ENCODE measurements around the gene TEAD1. TPM values are rescaled to one million over a fixed set of nuclear protein-coding genes. Genes with fewer than 3 reads are reported as not detected.

The TEAD1 gene
- total RNA-seq, 1 experiment from 2014 or later = 106 TPM

- H3K27ac ChIP-seq = no peak overlapping the region
- no peak overlapping the region for H3K4me2 ChIP-seq
- POLR2A ChIA-PET (ENCODE audit: unreplicated experiment) = interaction anchor here (0.6 kb wide), 1 partner anchor 200 kb away, joined by 4 read pairs; no protein-coding TSS in a partner anchor
- TF ChIP-seq CTCF (conservative IDR thresholded peaks at IDR 0.05) = no peak
- H3K36me3 ChIP-seq (ENCODE audit: low read depth) = no peaks in the 10 kb centered on the region
- no peaks in the 10 kb centered on the region for H3K9me2 ChIP-seq (ENCODE audit: insufficient read depth)
- no TSS peak for BruUV-seq (replicated peaks)
- no peaks in the 10 kb centered on the region for H4K20me1 ChIP-seq (ENCODE audit: insufficient read depth)
- H3K27me3 ChIP-seq (ENCODE audit: insufficient read depth, low read depth) = no peaks in the 10 kb centered on the region
- no peak overlapping the region for H2AFZ ChIP-seq
- no peaks in the 10 kb centered on the region for H3K9me3 ChIP-seq (ENCODE audit: insufficient read depth, low read depth)
- H3F3A ChIP-seq (ENCODE audit: insufficient read depth, low read depth) = no peaks in the 10 kb centered on the region
- intact Hi-C loops (cut with micrococcal nuclease; ENCODE audit: unreplicated experiment) = no loop called here
- no peak overlapping the region for H3K4me3 ChIP-seq
- no peaks in the 10 kb centered on the region for H3K4me1 ChIP-seq (replicated peaks; ENCODE audit: insufficient read depth)
- no peak for DNase-seq
- CTCF ChIA-PET = no interaction called here
- H3K79me2 ChIP-seq (ENCODE audit: low read depth) = no peaks in the 10 kb centered on the region
Observed at GRCh38 chr11:12880327-12880726, 206.1 kb downstream of the TEAD1 start.

- Histone ChIP-seq H3K27ac (no peak overlapping the region), H3K79me2 (ENCODE audit: low read depth) (no peaks in the 10 kb centered on the region), H3K4me2 (no peak overlapping the region), H3K9me3 (ENCODE audit: insufficient read depth, low read depth) (no peaks in the 10 kb centered on the region), H3K4me3 (no peak overlapping the region), H3K9me2 (ENCODE audit: insufficient read depth) (no peaks in the 10 kb centered on the region), H2AFZ (no peak overlapping the region), H3K36me3 (ENCODE audit: low read depth) (no peaks in the 10 kb centered on the region), H3K27me3 (ENCODE audit: insufficient read depth, low read depth) (no peaks in the 10 kb centered on the region), H3K4me1 (replicated peaks; ENCODE audit: insufficient read depth) (no peaks in the 10 kb centered on the region), H3F3A (ENCODE audit: insufficient read depth, low read depth) (peaks cover 4% of the 10 kb centered on the region; the same call in 1 of the 2 replicates), H4K20me1 (ENCODE audit: insufficient read depth) (no peaks in the 10 kb centered on the region)
- no TSS peak for BruUV-seq (replicated peaks)
- ChIA-PET CTCF (no interaction called here), POLR2A (ENCODE audit: unreplicated experiment) (no interaction called here)
- TF ChIP-seq EZH2 (IDR thresholded peaks at IDR 0.05; ENCODE audit: low read depth) (no peak), CTCF (conservative IDR thresholded peaks at IDR 0.05) (no peak)
- DNase-seq = no peak
- intact Hi-C loops (cut with micrococcal nuclease; ENCODE audit: unreplicated experiment) = no loop called here
Observed at GRCh38 chr11:12882670-12883069, 208.4 kb downstream of the TEAD1 start.

- no peak overlapping the region for H3K4me3 ChIP-seq
- no peaks in the 10 kb centered on the region for H3K9me2 ChIP-seq (ENCODE audit: insufficient read depth)
- no peak overlapping the region for H3K27ac ChIP-seq
- H3K27me3 ChIP-seq (ENCODE audit: insufficient read depth, low read depth) = no peaks in the 10 kb centered on the region
- H3K9me3 ChIP-seq (ENCODE audit: insufficient read depth, low read depth) = no peaks in the 10 kb centered on the region
- no peak for DNase-seq
- POLR2A ChIA-PET (ENCODE audit: unreplicated experiment) = no interaction called here
- peaks cover 4% of the 10 kb centered on the region; the same call in 1 of the 2 replicates for H3F3A ChIP-seq (ENCODE audit: insufficient read depth, low read depth)
- no peaks in the 10 kb centered on the region for H4K20me1 ChIP-seq (ENCODE audit: insufficient read depth)
- H3K36me3 ChIP-seq (ENCODE audit: low read depth) = no peaks in the 10 kb centered on the region
- H3K4me2 ChIP-seq = no peak overlapping the region
- TF ChIP-seq EZH2 (IDR thresholded peaks at IDR 0.05; ENCODE audit: low read depth) (no peak), CTCF (conservative IDR thresholded peaks at IDR 0.05) (no peak)
- CTCF ChIA-PET = interaction anchor here (0.6 kb wide), 1 partner anchor 57 kb away, joined by 7 read pairs; no protein-coding TSS in a partner anchor
- intact Hi-C loops (cut with micrococcal nuclease; ENCODE audit: unreplicated experiment) = loop anchor here (5.0 kb wide), 2 partner anchors 73 to 163 kb away; no protein-coding TSS in a partner anchor
- BruUV-seq (replicated peaks) = no TSS peak
- no peaks in the 10 kb centered on the region for H3K79me2 ChIP-seq (ENCODE audit: low read depth)
- H3K4me1 ChIP-seq (replicated peaks; ENCODE audit: insufficient read depth) = no peaks in the 10 kb centered on the region; the same call in 1 of the 2 replicates
- no peak overlapping the region for H2AFZ ChIP-seq
Observed at GRCh38 chr11:12884751-12885318, 210.6 kb downstream of the TEAD1 start.
